ENCODE data around the gene GNAI2.
A peak's percentile ranks its signal among the peaks of the same experiment; 100 is the strongest.

GNAI2 gene

GRCh38 chr3:50293079-50293801, 57.2 kb downstream of the GNAI2 start:
- TF ChIP-seq ZFX (IDR thresholded peaks at IDR 0.05; ENCODE audit: borderline replicate concordance) (no peak), CTCF (IDR thresholded peaks at IDR 0.05) (no peak)
- peak overlapping the region; percentile 89 for H3K27ac ChIP-seq

- no peak for TF ChIP-seq CTCF (IDR thresholded peaks at IDR 0.05)
- no peak for TF ChIP-seq ZFX (IDR thresholded peaks at IDR 0.05; ENCODE audit: borderline replicate concordance)
- H3K27ac ChIP-seq, result no peak overlapping the region
These were observed 58.1 kb downstream of the GNAI2 start for GRCh38 chr3:50294089-50294488.

- no peak overlapping the region for H3K27ac ChIP-seq
- TF ChIP-seq ZFX (IDR thresholded peaks at IDR 0.05; ENCODE audit: borderline replicate concordance) (no peak), CTCF (IDR thresholded peaks at IDR 0.05) (no peak)
These were observed 58.7 kb downstream of the GNAI2 start for GRCh38 chr3:50294492-50295403.

GRCh38 chr3:50295553-50296431, 59.8 kb downstream of the GNAI2 start:
- TF ChIP-seq CTCF (IDR thresholded peaks at IDR 0.05) (no peak), ZFX (IDR thresholded peaks at IDR 0.05; ENCODE audit: borderline replicate concordance) (no peak)
- H3K27ac ChIP-seq, result no peak overlapping the region

- no peak overlapping the region for H3K27ac ChIP-seq
- TF ChIP-seq ZFX (IDR thresholded peaks at IDR 0.05; ENCODE audit: borderline replicate concordance) (no peak), CTCF (IDR thresholded peaks at IDR 0.05) (no peak)
These were observed 60.8 kb downstream of the GNAI2 start for GRCh38 chr3:50296721-50297383.

- TF ChIP-seq ZFX (IDR thresholded peaks at IDR 0.05; ENCODE audit: borderline replicate concordance) (no peak), CTCF (IDR thresholded peaks at IDR 0.05) (no peak)
- no peak overlapping the region for H3K27ac ChIP-seq
These were observed 61.4 kb downstream of the GNAI2 start for GRCh38 chr3:50297384-50297775.
